ENCODE results near the gene CMC2.

GRCh38 chr16:80997964-80998620 is 8.6 kb downstream of the CMC2 start:
- no peak for TF ChIP-seq SUZ12 (IDR thresholded peaks at IDR 0.05; ENCODE audit: extremely low read depth, insufficient read depth, insufficient read length)
- TF ChIP-seq YY1 (IDR thresholded peaks at IDR 0.05; ENCODE audit: insufficient read depth, insufficient read length), result no peak
- no peak for TF ChIP-seq ZNF274 (IDR thresholded peaks at IDR 0.05; ENCODE audit: low read depth, low read length)

Data from NT2/D1 (cell line).